Activated CD4-positive, alpha-beta T cell treated with anti-CD3 and anti-CD28 coated beads for 4 hours (primary cell): ENCODE measurements around the gene ADORA2A.
"Not testable (repeated sequence)": the region's sequence is repeated elsewhere in the genome, so short reads cannot be mapped to it uniquely, and the experiment has no call there.

Source experiments
- DNase-seq, 2 donors: peaks; one replicate each; pipeline ENCODE4 v3.0.0-alpha.2; 2020

ADORA2A gene

GRCh38 chr22:24455751-24456426 lies 28.5 kb downstream of the ADORA2A start:
- no peak for DNase-seq

- no peak for DNase-seq
Observed at GRCh38 chr22:24457894-24458420, 30.6 kb downstream of the ADORA2A start.

- no peak for DNase-seq
Observed at GRCh38 chr22:24459911-24460310, 32.5 kb downstream of the ADORA2A start.

DNA sequence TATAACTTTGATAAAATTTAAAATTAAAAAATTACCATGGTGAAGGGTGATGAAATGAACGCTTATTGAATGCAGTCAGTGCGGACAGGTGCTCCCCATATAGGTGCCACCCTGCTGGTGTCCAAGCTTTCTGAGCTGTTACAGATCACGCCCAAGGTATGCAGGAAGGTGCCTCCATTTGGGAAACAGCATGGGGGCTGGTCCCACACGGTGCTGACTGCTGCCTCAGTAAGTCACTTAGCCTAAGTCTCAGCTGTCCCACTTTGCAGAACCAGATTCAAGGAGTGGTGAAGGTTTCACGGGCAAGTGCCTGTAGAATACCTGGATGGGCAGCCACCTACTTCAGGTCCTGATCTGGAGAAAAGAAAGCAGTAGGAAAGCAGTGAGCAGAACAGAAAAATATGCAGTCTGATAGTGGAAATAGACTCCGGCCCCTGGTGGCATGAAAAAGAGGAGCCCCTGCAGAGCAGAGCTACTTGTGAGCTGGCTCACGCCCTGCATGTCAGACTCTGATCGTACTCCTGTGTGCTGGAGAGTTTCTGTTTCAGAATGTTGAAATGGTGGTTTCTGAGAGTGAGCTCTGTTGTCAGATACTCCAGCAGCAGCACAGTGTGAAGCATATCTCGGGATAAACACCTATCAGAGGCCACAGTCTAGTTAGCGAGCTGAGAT lies 33.2 kb downstream of the ADORA2A start:
- no peak for DNase-seq

DNA sequence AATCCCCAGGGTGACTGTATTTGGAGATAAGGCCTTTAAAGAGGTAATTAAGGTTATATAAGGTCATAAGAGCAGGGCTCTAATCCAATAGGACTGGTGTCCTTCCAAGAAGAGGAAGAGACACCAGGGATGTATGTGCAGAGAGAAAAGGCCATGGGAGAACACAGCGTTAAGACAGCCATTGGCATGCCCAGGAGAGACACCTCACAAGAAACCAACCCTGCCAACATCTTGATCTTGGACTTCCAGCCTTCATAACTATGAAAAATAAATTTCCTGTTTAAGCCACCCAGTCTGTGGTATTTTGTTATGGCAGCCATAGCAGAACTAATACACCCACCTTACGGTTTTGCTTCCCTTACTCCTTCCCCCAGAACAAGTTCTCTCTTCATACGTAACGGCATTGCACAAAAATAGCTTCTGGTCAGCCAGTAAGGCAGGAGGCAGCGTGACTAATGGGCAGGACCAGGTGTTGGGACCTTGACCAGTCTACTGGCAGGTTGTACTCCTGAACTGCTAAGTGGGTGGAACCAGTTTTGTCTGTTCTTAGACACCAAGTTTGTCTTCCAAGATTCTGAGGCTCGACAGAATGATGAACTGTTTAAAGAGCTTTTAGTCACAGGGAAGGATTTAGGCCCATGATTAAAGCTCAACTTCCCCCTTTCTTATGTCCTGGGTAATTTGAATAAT lies 35.8 kb downstream of the ADORA2A start:
- no peak for DNase-seq

GRCh38 chr22:24465566-24465965 lies 38.2 kb downstream of the ADORA2A start:
- no peak for DNase-seq

GRCh38 chr22:24465975-24466374 lies 38.6 kb downstream of the ADORA2A start:
- DNase-seq, result no peak

DNA sequence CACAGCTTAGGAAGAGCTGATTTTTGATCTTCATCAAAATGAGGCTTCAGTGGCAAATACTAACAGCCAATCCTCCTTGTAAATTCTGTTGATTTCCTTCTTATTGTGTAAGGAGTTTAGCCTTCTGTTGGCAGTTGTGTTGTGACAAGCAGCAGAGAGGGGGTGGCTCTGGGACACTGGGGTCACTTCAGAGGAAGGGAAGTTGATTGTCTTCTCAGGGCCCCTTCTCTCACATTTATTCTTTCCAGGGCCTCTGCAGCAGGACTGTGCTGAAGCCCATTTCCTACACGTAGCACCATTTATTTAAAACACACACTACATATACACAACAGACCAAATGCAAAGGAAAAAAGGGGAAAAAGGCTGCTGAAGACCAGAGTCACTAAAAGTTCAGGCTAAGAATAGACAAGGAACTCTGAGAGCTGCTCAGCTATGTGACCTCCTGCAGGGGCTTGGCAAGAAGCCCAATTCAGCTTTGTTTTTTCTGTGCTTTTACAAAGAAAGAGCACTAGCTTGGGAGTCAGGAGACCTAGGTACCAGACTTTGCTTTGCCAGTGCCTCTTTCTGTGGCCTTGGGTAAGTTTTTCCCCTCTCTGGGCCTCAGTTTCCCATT lies 39.4 kb downstream of the ADORA2A start:
- DNase-seq, result no peak

- no peak for DNase-seq
Observed at GRCh38 chr22:24467340-24467739, 39.9 kb downstream of the ADORA2A start.

- DNase-seq, result no peak
Observed at GRCh38 chr22:24471570-24471969, 44.2 kb downstream of the ADORA2A start.

DNA sequence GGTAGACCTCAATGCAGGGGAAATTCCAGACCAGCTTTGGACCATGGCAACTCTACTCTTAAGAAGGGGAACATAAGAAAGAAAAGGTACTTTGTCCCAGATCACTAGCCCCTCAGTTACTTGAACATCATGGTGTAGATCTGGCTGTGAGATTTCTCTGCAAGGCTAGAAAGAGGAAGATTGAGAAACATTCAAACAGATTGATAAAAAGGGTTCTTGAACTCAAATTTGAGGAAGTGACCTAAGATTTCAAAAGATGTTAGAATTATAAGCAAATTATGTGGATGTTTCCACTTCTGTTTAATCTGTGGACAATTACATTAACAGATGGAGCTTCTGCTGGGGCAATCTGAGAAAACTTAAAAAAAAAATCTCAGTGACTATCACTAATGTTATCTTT lies 45.9 kb downstream of the ADORA2A start:
- DNase-seq, result no peak

DNA sequence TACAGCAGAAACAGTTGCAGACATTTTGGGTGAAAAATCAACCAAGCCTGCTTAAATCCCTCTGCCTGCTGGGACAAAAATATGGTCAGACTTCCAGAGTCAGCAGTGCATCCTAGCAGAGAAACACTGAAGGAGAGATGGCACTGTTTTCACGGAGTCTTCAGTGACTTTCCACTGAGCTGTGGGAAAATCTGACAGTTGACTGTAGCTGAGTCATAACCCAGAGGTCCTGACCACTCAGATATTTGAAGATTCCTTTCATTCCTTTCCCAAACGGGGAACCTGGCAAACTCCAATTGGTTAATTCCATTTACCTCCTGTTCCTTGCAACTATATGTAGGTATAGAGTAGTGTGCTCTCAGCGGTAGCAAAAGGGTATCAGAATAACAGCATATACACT lies 46.8 kb downstream of the ADORA2A start:
- no peak for DNase-seq

- no peak for DNase-seq
Observed at GRCh38 chr22:24474649-24475255, 47.4 kb downstream of the ADORA2A start.

DNA sequence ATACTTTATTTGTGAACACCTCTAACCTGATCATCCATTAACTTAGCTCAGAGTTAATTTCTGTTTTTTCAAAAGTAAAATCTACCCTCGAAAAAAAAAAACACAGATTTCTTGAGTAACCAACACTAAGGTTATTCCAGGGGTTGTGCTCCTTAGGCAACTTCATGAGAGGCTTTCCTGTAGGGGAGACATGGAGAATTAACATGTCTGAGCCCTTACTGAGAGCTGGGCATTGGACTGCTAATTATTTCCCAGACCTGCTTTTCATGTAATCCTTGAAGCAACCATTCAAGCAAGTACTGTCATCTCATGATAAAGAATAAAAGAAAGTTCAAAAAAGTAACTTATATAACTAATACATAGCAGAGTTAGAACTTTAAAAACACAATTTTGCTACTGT lies 54.2 kb downstream of the ADORA2A start:
- no peak for DNase-seq

DNA sequence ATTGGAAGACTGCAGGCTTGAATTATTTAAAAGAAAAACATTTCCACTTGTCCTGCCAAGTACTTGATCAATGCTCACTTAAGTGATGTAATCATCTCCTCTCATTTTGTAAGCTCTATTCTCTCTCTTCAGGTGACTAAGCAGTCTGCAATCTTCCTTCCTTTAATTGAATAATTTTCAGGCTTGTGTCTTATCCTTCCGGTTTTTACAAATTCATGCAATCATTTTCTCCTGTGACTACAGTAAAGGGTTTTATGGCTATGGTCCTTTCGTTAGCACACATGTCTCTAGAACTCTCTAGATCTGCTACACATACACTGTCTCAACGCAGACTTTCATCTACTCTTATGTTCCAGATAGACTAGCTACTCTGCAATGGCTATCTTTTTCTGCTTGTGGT lies 55.2 kb downstream of the ADORA2A start:
- no peak for DNase-seq

- DNase-seq, result no peak
Observed at GRCh38 chr22:24482998-24483397, 55.6 kb downstream of the ADORA2A start.

DNA sequence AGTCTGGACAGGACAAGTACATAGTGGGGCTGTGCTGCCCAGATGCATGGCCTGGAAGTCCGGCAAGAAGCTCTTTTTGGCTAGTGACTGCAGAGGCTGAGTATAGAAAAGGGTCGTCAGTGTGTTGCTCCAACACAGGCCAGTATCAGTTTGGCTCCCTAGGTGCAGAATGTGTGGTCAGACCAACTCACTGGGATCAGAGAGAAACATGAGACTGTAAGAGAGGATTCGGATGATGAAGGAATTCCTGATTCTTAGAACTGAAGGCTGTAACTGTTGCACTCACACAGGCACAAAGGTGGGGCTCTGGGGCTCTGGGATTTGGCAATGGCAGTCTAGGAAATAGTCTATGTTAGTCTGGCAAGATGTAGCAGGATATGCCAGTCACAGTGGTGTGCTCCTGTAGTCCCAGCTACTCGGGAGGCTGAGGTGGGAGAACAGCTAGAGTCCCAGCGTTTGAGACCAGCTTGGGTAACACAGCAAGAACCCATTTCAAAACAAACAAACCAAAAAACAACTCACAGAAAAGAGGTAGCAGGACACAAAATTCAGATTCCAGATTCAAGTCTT lies 56.7 kb downstream of the ADORA2A start:
- no peak for DNase-seq

DNA sequence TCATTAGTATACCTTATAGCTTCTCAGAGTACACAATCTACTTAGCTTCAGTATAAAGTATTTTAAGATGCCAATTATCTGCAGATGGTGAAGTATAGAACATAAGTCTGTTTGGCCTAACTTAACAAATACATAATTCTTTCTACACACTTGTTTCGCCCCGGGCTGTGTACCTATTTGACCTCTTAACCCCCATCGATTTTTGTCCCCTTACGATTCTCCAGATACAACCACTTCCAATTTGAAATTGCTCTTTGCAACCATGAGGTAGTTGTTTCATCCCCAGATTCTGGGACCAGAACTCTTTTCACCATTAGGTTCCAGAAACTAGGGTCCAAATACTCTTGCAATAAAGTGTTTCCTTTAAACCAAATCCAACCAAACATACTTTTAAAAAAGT lies 57.8 kb downstream of the ADORA2A start:
- DNase-seq, result no peak

DNA sequence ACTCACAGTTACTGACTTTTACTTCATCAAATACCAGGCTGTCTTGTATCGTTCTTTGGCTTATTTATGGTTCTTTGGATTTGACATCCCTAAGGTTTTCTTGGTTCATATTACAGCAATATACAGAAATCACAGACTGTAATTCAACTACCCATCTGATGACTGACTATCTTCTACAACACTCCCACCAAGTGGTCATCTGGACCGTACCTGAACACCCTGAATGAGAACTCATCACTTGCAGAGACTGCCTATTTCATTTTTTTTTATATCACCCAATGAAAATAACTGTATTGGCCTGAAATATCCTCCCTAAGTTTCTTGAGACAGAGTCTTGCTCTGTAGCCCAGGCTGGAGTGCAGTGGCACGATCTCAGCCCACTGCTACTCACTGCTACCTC lies 58.2 kb downstream of the ADORA2A start:
- DNase-seq, result no peak

DNA sequence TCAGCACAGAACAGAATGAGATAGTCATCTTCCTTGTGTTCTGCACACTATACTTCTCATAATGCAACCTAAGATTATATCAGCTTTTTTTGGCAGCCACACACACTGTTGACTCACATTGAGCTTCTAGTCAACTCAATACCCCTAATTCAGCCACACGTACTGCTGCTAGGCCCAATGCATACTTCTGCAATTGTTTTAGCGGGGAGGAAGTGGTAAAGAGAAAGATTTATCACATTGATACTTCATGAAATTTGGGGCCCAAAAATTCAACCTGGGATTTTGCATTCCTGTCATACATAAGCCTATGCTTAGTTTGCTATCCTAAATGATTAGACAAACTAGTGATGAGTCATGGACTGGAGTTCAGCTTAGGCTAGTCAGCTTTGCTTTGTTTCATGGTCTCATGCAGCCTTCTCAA lies 59.1 kb downstream of the ADORA2A start:
- DNase-seq, result no peak

GRCh38 chr22:24489011-24489410 lies 61.6 kb downstream of the ADORA2A start:
- no peak for DNase-seq

GRCh38 chr22:24489434-24489833 lies 62.0 kb downstream of the ADORA2A start:
- DNase-seq, result not testable (repeated sequence)
